ENCODE results near the gene SERINC3. TPM values are rescaled to one million over a fixed set of nuclear protein-coding genes. Genes with fewer than 3 reads are reported as not detected.

SERINC3 gene
- total RNA-seq, 1 donor = 136 TPM

DNA sequence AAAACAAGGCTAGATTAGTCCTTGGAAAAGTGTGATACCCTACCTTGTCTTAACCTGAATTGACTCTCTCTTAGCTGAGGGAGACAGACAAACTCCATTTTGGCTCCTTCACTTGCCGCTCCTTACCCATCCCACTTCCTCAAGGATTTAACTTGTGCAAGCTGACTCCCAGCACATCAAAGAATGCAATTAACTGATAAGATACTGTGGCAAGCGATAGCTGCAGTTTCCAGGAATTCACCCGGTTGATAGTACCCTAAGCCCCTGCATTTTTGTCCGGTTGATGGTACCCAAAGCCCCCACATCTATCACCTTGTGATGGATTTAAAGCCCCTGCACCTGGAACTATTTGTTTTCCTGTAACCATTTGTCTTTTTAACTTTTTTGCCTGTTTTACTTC lies 1.9 kb upstream of the SERINC3 start:
- no peak overlapping the region for H3K4me3 ChIP-seq (ENCODE audit: low read depth, low read length)
- TF ChIP-seq, protein P1, sequence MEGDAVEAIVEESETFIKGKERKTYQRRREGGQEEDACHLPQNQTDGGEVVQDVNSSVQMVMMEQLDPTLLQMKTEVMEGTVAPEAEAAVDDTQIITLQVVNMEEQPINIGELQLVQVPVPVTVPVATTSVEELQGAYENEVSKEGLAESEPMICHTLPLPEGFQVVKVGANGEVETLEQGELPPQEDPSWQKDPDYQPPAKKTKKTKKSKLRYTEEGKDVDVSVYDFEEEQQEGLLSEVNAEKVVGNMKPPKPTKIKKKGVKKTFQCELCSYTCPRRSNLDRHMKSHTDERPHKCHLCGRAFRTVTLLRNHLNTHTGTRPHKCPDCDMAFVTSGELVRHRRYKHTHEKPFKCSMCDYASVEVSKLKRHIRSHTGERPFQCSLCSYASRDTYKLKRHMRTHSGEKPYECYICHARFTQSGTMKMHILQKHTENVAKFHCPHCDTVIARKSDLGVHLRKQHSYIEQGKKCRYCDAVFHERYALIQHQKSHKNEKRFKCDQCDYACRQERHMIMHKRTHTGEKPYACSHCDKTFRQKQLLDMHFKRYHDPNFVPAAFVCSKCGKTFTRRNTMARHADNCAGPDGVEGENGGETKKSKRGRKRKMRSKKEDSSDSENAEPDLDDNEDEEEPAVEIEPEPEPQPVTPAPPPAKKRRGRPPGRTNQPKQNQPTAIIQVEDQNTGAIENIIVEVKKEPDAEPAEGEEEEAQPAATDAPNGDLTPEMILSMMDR (IDR thresholded peaks at IDR 0.05; ENCODE audit: insufficient read depth, low read depth, low read length) = no peak
- DNase-seq (ENCODE audit: low read depth) = no peak

DNA sequence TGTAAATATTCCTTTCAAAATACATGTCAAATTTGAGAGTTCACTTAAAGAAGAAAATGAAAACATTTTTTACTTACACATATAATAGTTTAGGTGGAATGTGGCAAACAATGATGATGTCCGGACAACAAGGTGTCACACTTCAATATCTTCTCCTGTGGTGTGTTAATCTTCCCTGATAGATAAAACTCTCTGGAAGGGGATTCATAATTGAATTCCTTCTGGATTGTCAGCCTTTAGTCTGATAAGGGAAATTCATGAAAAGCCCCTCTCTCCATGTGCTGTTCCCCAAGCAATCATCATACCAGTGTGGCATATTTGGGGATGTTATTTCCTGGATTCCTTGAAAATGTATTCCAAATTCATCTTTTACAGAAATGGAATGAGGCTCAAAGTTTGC lies 971 bp upstream of the SERINC3 start:
- TF ChIP-seq, protein P1 (IDR thresholded peaks at IDR 0.05; ENCODE audit: insufficient read depth, low read depth, low read length) = no peak
- no peak overlapping the region for H3K4me3 ChIP-seq (ENCODE audit: low read depth, low read length)
- no peak for DNase-seq (ENCODE audit: low read depth)

DNA sequence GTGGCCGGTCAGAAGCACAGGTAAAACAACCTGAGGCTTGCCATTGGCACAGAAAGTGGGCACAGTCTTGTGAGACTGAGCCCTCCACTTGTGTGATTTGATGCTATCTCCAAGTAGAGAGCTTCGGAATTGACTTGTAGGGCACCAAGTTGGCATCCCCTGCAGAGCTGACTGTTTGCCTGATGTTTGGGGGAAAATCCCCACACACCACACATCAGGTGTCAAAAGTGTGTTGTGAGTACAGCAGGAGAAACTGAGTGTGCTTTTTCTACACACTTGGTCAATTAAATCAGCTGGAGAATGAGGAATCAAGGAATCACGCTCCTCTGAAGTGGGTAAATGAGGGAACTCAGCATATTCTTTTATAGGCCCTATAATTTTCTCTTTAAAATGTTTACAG lies 989 bp downstream of the SERINC3 start:
- H3K4me3 ChIP-seq (ENCODE audit: low read depth, low read length) = peak overlapping the region; percentile 84
- TF ChIP-seq, protein P1 (IDR thresholded peaks at IDR 0.05; ENCODE audit: insufficient read depth, low read depth, low read length) = no peak
- DNase-seq (ENCODE audit: low read depth) = no peak

DNA sequence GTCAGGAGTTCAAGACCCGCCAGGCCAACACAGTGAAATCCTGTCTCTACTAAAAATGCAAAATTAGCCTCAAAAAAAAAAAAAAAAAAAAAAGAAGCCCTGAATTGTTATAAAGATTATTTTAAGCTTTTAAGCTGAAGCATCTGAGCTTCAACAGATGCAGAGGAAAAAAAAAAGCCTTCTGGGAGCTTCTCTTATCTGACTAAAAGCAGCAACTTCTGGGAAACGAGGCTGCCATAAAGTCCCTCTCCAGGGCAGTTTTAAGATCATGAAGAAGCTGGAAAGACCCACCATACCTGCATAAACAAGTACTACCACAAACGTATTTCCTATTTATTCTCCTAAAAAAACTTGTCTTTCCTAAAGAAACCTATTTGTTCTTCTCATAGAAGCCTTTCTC lies 3.6 kb downstream of the SERINC3 start:
- TF ChIP-seq, protein P1 (IDR thresholded peaks at IDR 0.05; ENCODE audit: insufficient read depth, low read depth, low read length) = no peak
- no peak overlapping the region for H3K4me3 ChIP-seq (ENCODE audit: low read depth, low read length)
- DNase-seq (ENCODE audit: low read depth) = peak; percentile 63

DNA sequence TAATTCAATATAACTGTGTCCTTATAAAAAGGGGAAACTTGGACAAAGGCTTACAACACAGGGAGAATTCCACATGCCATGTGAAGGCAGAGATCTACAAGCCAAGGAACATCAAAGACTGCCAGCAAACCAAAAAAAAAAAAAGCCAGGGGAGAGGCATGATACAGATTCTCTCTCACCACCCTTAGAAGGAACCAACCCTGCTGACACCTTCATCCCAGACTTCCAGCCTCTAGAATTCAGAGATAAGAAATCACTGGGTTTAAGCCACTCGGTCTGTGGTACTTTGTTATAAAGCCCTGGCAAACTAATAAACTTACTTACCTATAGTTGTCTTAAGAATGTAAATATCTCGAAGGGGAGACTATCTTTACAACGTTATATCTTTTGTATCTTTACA lies 4.4 kb downstream of the SERINC3 start:
- no peak overlapping the region for H3K4me3 ChIP-seq (ENCODE audit: low read depth, low read length)
- no peak for DNase-seq (ENCODE audit: low read depth)
- TF ChIP-seq, protein P1 (IDR thresholded peaks at IDR 0.05; ENCODE audit: insufficient read depth, low read depth, low read length) = no peak

DNA sequence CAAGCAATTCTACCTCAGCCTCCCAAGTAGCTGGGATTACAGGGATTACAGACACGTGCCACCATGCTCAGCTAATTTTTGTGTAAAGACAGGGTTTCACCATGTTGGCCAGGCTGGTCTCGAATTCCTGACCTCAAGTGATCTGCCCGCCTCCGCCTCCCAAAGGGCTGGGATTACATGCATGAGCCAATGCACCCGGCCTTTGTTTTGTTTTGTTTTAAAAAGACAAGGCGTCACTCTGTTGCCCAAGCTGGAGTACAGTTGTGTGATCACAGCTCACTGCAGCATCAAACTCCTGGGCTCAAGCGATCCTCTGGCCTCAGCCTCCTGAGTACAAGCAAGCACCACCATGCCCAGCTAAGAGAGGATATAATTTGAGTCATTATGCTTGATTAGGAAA lies 5.4 kb downstream of the SERINC3 start:
- H3K4me3 ChIP-seq (ENCODE audit: low read depth, low read length) = no peak overlapping the region
- DNase-seq (ENCODE audit: low read depth) = no peak
- TF ChIP-seq, protein P1 (IDR thresholded peaks at IDR 0.05; ENCODE audit: insufficient read depth, low read depth, low read length) = no peak

DNA sequence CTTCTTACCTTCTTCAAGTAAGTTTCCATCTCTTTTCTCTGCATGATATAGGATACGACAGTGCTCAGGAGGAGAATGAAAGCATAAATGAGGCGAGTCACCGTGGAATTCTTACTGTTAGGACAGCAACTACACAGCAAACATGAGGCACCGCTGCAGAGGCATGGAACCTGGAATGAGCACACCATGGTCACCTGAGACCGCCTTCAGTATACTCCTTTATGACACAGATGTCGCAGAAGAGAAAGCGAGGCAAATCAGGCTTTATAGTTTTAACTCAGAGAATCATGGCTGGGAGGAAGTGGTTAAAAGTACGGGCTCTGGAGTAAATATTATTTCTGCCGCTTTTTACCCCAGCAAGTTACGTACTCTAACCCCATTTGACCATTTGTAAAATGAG lies 8.0 kb downstream of the SERINC3 start:
- H3K4me3 ChIP-seq (ENCODE audit: low read depth, low read length) = no peak overlapping the region
- no peak for DNase-seq (ENCODE audit: low read depth)

More for the DNA sequence above, 8.0 kb downstream of the SERINC3 start:
- TF ChIP-seq, protein P1 (IDR thresholded peaks at IDR 0.05; ENCODE audit: insufficient read depth, low read depth, low read length) = no peak
